HG03039 (cell line): Measurements from ENCODE around the gene BPIFA1.

Experiments used
- ATAC-seq: cut with Tn5 transposase; IDR thresholded peaks from one replicate; pipeline ENCODE4 v1.9.1; 2021; ENCODE audit warnings: mild to moderate bottlenecking, moderate library complexity; ENCODE audit not compliant: unreplicated experiment

BPIFA1 gene

GRCh38 chr20:33277471-33278441, 42.0 kb downstream of the BPIFA1 start:
- no peak for ATAC-seq

GRCh38 chr20:33278700-33279099, 42.9 kb downstream of the BPIFA1 start:
- ATAC-seq, result no peak

- no peak for ATAC-seq
These were observed 43.6 kb downstream of the BPIFA1 start for GRCh38 chr20:33279261-33279910.

- ATAC-seq, result no peak
These were observed 44.3 kb downstream of the BPIFA1 start for GRCh38 chr20:33280000-33280680.

GRCh38 chr20:33280775-33281174, 45.0 kb downstream of the BPIFA1 start:
- ATAC-seq, result no peak

- ATAC-seq, result no peak
These were observed 45.9 kb downstream of the BPIFA1 start for GRCh38 chr20:33281550-33282146.

GRCh38 chr20:33282196-33282934, 46.6 kb downstream of the BPIFA1 start:
- ATAC-seq, result no peak

GRCh38 chr20:33282991-33283555, 47.3 kb downstream of the BPIFA1 start, which contains the start of gene BPIFB1:
Gene BPIFB1 (plus strand): TSS chr20:33283214. CDS start chr20:33286074, 2,860 bp downstream.
- ATAC-seq, result no peak

- no peak for ATAC-seq
These were observed 48.5 kb downstream of the BPIFA1 start for GRCh38 chr20:33284284-33284683.

- ATAC-seq, result no peak
These were observed 49.1 kb downstream of the BPIFA1 start for GRCh38 chr20:33284937-33285336.

- no peak for ATAC-seq
These were observed 50.2 kb downstream of the BPIFA1 start for GRCh38 chr20:33285861-33286495.

GRCh38 chr20:33287884-33288283, 52.1 kb downstream of the BPIFA1 start:
- ATAC-seq, result no peak

GRCh38 chr20:33290852-33291251, 55.1 kb downstream of the BPIFA1 start:
- ATAC-seq, result no peak

- ATAC-seq, result no peak
These were observed 55.6 kb downstream of the BPIFA1 start for GRCh38 chr20:33291416-33291815.

GRCh38 chr20:33291830-33292355, 56.1 kb downstream of the BPIFA1 start:
- no peak for ATAC-seq
